ENCODE results near the gene ALAS1.

DNA sequence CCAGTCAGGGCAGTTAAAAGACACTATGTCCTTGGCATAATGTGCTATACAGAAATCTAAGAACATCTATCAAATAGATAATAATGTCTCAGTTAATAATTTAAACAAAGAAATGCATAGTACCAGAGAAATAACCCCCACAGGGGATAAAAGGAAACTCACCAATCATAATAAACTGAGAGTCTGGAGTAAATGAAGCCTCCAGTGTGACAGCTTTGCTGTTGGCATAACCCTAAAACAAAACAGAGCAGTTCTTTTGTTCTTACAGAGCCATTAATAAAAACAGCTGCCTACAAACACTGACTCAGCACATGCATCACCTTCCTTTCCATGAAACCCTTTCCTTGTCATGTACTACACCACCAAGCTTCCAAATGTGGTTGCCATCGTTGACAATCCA lies 61.1 kb downstream of the ALAS1 start:
- TF ChIP-seq, protein P1, sequence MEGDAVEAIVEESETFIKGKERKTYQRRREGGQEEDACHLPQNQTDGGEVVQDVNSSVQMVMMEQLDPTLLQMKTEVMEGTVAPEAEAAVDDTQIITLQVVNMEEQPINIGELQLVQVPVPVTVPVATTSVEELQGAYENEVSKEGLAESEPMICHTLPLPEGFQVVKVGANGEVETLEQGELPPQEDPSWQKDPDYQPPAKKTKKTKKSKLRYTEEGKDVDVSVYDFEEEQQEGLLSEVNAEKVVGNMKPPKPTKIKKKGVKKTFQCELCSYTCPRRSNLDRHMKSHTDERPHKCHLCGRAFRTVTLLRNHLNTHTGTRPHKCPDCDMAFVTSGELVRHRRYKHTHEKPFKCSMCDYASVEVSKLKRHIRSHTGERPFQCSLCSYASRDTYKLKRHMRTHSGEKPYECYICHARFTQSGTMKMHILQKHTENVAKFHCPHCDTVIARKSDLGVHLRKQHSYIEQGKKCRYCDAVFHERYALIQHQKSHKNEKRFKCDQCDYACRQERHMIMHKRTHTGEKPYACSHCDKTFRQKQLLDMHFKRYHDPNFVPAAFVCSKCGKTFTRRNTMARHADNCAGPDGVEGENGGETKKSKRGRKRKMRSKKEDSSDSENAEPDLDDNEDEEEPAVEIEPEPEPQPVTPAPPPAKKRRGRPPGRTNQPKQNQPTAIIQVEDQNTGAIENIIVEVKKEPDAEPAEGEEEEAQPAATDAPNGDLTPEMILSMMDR (tag by site-specific recombination; IDR thresholded peaks at IDR 0.05), result no peak
- TF ChIP-seq ZNF76 (tag by site-specific recombination; IDR thresholded peaks at IDR 0.05; ENCODE audit: borderline replicate concordance, low read depth), result no peak
